ENCODE measurements around the gene CACNA2D2.

DNA sequence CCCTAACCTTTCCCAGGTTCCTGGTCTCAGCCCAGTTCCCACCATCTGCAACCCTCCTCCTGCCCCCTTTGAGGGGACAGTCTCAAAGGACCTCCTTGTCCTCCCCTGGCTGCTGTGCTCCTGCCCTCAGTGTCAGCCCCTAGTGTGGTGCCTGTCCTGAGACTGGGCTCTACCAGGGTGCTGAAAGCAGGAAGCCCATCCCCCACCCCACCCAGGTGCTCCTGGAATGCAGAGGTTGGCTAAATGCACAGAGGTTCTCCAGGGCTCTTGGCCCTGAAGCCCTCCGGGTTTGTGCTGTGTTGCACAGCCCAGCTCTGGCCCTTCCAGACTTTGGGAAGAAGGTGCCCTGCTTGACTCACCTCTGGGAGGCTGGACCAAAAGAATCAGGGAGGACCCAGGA is 42.3 kb upstream of the CACNA2D2 start:
- TF ChIP-seq, protein P1, sequence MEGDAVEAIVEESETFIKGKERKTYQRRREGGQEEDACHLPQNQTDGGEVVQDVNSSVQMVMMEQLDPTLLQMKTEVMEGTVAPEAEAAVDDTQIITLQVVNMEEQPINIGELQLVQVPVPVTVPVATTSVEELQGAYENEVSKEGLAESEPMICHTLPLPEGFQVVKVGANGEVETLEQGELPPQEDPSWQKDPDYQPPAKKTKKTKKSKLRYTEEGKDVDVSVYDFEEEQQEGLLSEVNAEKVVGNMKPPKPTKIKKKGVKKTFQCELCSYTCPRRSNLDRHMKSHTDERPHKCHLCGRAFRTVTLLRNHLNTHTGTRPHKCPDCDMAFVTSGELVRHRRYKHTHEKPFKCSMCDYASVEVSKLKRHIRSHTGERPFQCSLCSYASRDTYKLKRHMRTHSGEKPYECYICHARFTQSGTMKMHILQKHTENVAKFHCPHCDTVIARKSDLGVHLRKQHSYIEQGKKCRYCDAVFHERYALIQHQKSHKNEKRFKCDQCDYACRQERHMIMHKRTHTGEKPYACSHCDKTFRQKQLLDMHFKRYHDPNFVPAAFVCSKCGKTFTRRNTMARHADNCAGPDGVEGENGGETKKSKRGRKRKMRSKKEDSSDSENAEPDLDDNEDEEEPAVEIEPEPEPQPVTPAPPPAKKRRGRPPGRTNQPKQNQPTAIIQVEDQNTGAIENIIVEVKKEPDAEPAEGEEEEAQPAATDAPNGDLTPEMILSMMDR (IDR thresholded peaks at IDR 0.05; ENCODE audit: insufficient read depth, low read depth, low read length) = no peak
- no peak for TF ChIP-seq EZH2 (IDR thresholded peaks at IDR 0.05; ENCODE audit: insufficient read depth, low read length)
